ENCODE data around the gene ZFP36L1. TPM values are rescaled to one million over a fixed set of nuclear protein-coding genes. Genes with fewer than 3 reads are reported as not detected.
A peak's percentile ranks its signal among the peaks of the same experiment; 100 is the strongest.

ZFP36L1 gene
- polyA plus RNA-seq, 1 experiment, result 52.7 TPM

- TF ChIP-seq CTCF (IDR thresholded peaks at IDR 0.05; ENCODE audit: insufficient read depth, low read depth, low read length), result no peak
- no peaks in the 10 kb centered on the region for H3K36me3 ChIP-seq (ENCODE audit: control insufficient read depth, insufficient read depth, low read length)
- no peaks in the 10 kb centered on the region for H3K27me3 ChIP-seq (ENCODE audit: control insufficient read depth, insufficient read depth, low read length)
- no peak for DNase-seq (ENCODE audit: low read depth)
- H3K4me3 ChIP-seq (ENCODE audit: low read depth, low read length), result no peak overlapping the region
- POLR2A ChIA-PET, result no interaction called here
- CTCF ChIA-PET, result interaction anchor here (0.6 to 1.3 kb wide), 6 partner anchors 9 to 532 kb away, joined by 3 to 8 read pairs (median 3); no protein-coding TSS in a partner anchor
These were observed 12.3 kb downstream of the ZFP36L1 start for GRCh38 chr14:68780358-68781160.

- peak; percentile 97 for DNase-seq (ENCODE audit: low read depth)
- CTCF ChIA-PET, result interaction anchor here (0.6 to 1.1 kb wide), 4 partner anchors 10 to 530 kb away, joined by 3 read pairs; no protein-coding TSS in a partner anchor
- no peak overlapping the region for H3K4me3 ChIP-seq (ENCODE audit: low read depth, low read length)
These were observed 13.0 kb downstream of the ZFP36L1 start for GRCh38 chr14:68779761-68780323.

DNA sequence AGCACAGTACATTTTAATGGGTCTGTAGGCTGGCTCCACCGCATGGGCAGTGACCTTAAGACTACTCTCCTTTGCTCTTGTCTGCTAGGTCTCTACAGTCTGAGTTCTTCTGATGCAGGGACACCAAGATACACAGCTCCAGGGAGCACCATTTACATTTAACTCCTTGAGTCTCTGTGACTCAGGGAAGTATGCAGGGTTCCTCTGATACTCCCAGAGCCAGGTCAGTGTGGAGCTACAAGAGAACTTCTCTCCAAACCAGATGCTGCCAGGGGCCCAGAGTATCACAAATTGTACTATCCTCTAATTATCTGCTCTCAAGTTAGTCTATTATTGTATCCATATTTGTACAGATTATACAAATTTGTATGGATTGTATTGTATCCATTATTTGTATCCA lies 15.2 kb downstream of the ZFP36L1 start:
- POLR2A ChIA-PET, result no interaction called here

More at GRCh38 chr14:68779761-68780323, 13.0 kb downstream of the ZFP36L1 start:
- Histone ChIP-seq H3K36me3 (ENCODE audit: control insufficient read depth, insufficient read depth, low read length) (no peaks in the 10 kb centered on the region), H3K27me3 (ENCODE audit: control insufficient read depth, insufficient read depth, low read length) (no peaks in the 10 kb centered on the region)
- POLR2A ChIA-PET, result no interaction called here
- no peak for TF ChIP-seq CTCF (IDR thresholded peaks at IDR 0.05; ENCODE audit: insufficient read depth, low read depth, low read length)

GRCh38 chr14:68775614-68776126 lies 17.2 kb downstream of the ZFP36L1 start:
- 0 out of 2 replicates have a peak, but pooled peaks have one; percentile 2 for TF ChIP-seq CTCF (IDR thresholded peaks at IDR 0.05; ENCODE audit: insufficient read depth, low read depth, low read length)
- Histone ChIP-seq H3K27me3 (ENCODE audit: control insufficient read depth, insufficient read depth, low read length) (no peaks in the 10 kb centered on the region), H3K4me3 (ENCODE audit: low read depth, low read length) (no peak overlapping the region), H3K36me3 (ENCODE audit: control insufficient read depth, insufficient read depth, low read length) (no peaks in the 10 kb centered on the region)
- ChIA-PET CTCF (interaction anchor here (1.1 to 2.0 kb wide), 2 partner anchors 14 to 62 kb away, joined by 4 to 8 read pairs; no protein-coding TSS in a partner anchor), POLR2A (no interaction called here)
- DNase-seq (ENCODE audit: low read depth), result no peak

More for the DNA sequence above, 15.2 kb downstream of the ZFP36L1 start:
- Histone ChIP-seq H3K4me3 (ENCODE audit: low read depth, low read length) (no peak overlapping the region), H3K36me3 (ENCODE audit: control insufficient read depth, insufficient read depth, low read length) (no peaks in the 10 kb centered on the region), H3K27me3 (ENCODE audit: control insufficient read depth, insufficient read depth, low read length) (no peaks in the 10 kb centered on the region)
- no peak for DNase-seq (ENCODE audit: low read depth)
- no peak for TF ChIP-seq CTCF (IDR thresholded peaks at IDR 0.05; ENCODE audit: insufficient read depth, low read depth, low read length)
- CTCF ChIA-PET, result interaction anchor here (1.7 kb wide), 1 partner anchor 19 kb away, joined by 4 read pairs; no protein-coding TSS in a partner anchor

Data from BJ (cell line).